T-helper 2 cell treated with Interferon-gamma antibody and Interleukin-4, amounts not matched to agents 5 μg/mL and 100 μg/mL, for 36 hours (primary cell): ENCODE data around the gene GEMIN7.

Experiments
- DNase-seq: peaks from one replicate; pipeline ENCODE4 v3.0.0; 2021; ENCODE audit warnings: low spot score
- H3K27ac Mint-ChIP-seq: one replicate; pipeline ENCODE4 v1.8.0; 2021; ENCODE audit warnings: mild to moderate bottlenecking, mixed read lengths
- H3K27me3 Mint-ChIP-seq: one replicate; pipeline ENCODE4 v1.8.0; 2021; ENCODE audit warnings: low read depth, mixed read lengths
- H3K36me3 Mint-ChIP-seq: one replicate; pipeline ENCODE4 v1.8.0; 2021; ENCODE audit warnings: low read depth, mixed read lengths
- H3K4me1 Mint-ChIP-seq: one replicate; pipeline ENCODE4 v1.8.0; 2021; ENCODE audit warnings: low read depth, mixed read lengths
- H3K4me3 Mint-ChIP-seq: one replicate; pipeline ENCODE4 v1.8.0; 2022; ENCODE audit warnings: mild to moderate bottlenecking, moderate library complexity, mixed read lengths
- H3K9me3 Mint-ChIP-seq: one replicate; pipeline ENCODE4 v1.8.0; 2021; ENCODE audit warnings: mixed read lengths

The GEMIN7 gene

DNA sequence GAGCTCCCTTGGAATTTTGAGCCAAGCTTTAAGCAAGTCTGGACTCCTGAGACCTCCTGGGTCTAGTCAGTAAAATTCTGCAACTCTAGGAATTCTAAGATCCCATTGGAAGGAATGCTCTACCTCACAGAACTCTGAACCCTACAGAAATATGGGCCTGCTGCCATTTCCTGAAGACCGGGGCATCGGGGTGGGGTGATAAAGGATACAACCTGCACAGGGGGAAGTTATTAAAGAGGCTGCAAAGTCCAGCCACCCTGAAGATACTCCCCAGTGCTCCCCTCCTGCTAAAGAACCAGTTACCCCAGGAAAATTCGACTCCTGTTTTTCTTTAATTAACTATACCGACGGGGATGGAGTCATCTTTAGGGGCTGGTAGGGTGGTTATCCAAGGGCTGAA is 11.5 kb downstream of the GEMIN7 start:
- peak overlapping the region; percentile 12 for H3K27ac Mint-ChIP-seq
- peaks cover 33% of the 10 kb centered on the region for H3K36me3 Mint-ChIP-seq
- H3K4me3 Mint-ChIP-seq, result no peak overlapping the region
- H3K4me1 Mint-ChIP-seq, result peaks cover 34% of the 10 kb centered on the region
- no peaks in the 10 kb centered on the region for H3K9me3 Mint-ChIP-seq
- no peaks in the 10 kb centered on the region for H3K27me3 Mint-ChIP-seq
- DNase-seq, result no peak

DNA sequence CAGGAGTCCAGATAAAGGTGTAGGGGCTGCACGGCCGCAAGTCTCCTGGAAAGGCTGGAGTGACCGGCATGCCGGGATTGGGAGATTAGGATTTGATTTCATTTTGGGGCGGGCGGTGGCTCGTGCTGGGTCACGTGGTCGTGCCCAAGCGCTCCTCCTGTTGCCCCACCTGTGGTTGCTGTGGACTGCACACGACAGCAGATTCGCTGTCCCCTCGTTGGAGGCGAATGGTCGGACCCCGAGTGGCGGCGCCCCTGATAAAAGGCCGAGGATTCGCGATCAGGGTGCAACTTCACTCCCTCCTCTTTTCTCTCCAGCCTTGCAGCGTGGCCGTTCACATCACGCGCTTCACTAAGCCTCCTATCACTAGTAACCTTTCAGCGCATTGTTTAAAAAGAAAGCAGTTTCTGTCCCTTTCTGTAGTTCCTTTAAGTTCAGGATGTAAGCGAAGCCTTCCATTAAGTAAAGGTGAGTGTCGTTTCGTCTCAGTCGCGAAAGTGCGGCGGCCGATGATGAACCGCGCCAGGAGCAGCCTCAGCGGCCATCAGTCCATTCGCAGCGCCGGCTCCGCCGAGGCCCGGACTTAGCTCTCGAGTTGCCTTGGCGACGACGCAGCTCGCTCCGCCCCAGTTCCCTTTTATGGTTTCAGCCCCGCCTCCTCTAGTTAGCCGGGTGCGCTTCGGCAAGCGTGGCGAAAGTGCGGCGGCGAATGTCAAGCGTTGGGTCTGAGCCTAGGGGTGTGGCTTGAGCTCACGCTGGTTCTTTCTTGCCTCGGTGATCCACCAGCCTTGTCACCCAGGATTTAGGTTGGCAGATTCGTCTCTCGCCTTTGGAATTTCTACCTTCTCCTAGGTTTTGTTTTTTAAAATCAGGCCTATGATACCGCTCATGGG is 12.2 kb downstream of the GEMIN7 start:
- Mint-ChIP-seq H3K27me3 (no peaks in the 10 kb centered on the region), H3K4me3 (peak overlapping the region; percentile 84), H3K4me1 (peaks cover 37% of the 10 kb centered on the region), H3K36me3 (peaks cover 31% of the 10 kb centered on the region), H3K9me3 (no peaks in the 10 kb centered on the region), H3K27ac (peak overlapping the region; percentile 91)
- peak; percentile 95 for DNase-seq

DNA sequence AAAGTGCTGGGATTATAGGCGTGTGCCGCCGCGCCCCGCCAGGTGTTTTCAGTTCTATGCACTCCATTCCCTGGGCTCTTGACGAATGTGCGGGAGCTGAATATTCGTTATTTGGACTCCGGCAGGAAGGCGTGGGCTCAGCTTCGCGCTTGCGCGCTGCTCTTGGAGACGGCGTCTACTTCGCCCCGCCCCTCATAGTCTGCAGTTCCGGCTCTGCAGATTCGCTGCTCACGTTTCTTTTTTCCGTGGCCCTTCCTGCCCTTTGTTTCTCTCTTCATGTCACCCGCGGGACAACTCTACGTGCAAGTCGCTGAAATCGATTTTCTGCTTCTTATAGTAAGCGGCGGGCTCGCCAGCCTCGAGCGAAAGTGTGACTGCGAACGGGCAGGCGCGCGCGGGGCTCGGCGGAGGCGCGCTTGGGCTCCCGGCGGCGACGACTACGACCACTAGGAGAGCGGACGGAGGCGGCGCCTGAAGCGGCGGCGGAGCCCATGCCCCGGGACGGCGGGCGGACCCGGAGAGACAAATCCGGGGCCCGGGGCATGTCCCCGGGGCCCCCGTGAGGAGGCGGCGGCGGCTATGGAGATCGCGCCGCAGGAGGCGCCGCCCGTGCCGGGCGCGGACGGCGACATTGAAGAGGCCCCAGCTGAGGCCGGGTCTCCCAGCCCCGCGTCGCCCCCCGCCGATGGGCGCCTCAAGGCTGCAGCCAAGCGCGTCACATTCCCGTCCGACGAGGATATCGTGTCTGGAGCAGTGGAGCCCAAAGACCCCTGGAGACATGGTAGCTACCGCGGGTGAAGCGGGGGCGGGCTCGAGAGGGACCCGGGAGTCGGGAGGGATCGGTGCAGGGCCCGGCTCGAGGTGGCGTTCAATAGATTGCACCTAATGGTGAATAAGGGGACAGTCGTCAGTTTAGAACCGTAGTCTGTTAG is 14.0 kb downstream of the GEMIN7 start, which contains the start of gene PPP1R37:
TSS of gene PPP1R37 (plus strand) at position 433 of the 932 bp plus-strand sequence. CDS start at position 580, 147 bp downstream.
- Mint-ChIP-seq H3K4me1 (peaks cover 37% of the 10 kb centered on the region), H3K9me3 (no peaks in the 10 kb centered on the region), H3K27me3 (no peaks in the 10 kb centered on the region), H3K4me3 (peak within 1 kb of the TSS; percentile 84), H3K27ac (peak within 1 kb of the TSS; percentile 91), H3K36me3 (peaks cover 24% of the 10 kb centered on the region)
- peak; percentile 93 for DNase-seq

DNA sequence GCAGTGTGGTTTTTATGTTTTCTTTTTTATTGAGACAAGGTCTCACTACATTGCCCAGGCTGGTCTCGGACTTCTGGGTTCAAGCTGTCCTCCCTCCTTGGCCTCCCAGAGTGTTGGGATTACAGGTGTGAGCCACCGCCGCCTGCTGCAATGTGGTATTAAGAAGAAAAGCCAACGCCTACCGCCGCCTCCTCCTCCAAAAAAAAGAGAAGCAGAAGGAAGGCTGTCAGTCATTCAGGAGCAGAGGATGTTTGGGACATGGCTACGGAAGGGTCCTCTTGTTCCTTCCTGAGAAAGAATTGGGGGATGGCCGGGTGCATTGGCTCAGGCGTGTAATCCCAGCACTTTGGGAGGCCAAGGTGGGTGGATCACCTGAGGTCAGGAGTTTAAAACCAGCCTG is 15.1 kb downstream of the GEMIN7 start:
- peak overlapping the region; percentile 52 for H3K27ac Mint-ChIP-seq
- no peak for DNase-seq
- no peaks in the 10 kb centered on the region for H3K9me3 Mint-ChIP-seq
- H3K36me3 Mint-ChIP-seq, result peaks cover 21% of the 10 kb centered on the region
- H3K4me1 Mint-ChIP-seq, result peaks cover 37% of the 10 kb centered on the region
- no peaks in the 10 kb centered on the region for H3K27me3 Mint-ChIP-seq
- H3K4me3 Mint-ChIP-seq, result peak overlapping the region; percentile 84

DNA sequence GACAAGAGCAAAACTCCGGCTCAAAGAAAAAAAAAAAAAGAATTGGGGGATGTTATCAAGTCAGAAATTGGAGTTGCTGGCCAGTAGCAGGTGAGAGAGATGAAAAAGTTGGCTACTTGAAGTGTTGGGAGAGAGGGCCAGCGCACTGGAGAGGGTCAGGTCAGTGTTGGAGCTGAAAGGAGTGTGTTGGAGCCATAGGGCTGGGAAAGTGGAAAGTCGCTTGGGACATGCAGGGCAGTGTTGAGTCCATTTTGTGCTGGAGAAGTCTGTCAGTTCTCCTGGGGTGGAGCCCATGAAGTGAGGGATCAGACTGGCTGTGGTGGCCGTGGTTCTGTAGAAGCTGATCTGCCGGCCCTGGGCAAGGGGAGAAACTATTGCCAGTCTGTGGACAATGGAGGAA is 15.6 kb downstream of the GEMIN7 start:
- peak overlapping the region; percentile 49 for H3K27ac Mint-ChIP-seq
- H3K4me3 Mint-ChIP-seq, result peak overlapping the region; percentile 84
- DNase-seq, result no peak
- peaks cover 20% of the 10 kb centered on the region for H3K36me3 Mint-ChIP-seq
- no peaks in the 10 kb centered on the region for H3K27me3 Mint-ChIP-seq
- H3K9me3 Mint-ChIP-seq, result no peaks in the 10 kb centered on the region
- peaks cover 40% of the 10 kb centered on the region for H3K4me1 Mint-ChIP-seq

DNA sequence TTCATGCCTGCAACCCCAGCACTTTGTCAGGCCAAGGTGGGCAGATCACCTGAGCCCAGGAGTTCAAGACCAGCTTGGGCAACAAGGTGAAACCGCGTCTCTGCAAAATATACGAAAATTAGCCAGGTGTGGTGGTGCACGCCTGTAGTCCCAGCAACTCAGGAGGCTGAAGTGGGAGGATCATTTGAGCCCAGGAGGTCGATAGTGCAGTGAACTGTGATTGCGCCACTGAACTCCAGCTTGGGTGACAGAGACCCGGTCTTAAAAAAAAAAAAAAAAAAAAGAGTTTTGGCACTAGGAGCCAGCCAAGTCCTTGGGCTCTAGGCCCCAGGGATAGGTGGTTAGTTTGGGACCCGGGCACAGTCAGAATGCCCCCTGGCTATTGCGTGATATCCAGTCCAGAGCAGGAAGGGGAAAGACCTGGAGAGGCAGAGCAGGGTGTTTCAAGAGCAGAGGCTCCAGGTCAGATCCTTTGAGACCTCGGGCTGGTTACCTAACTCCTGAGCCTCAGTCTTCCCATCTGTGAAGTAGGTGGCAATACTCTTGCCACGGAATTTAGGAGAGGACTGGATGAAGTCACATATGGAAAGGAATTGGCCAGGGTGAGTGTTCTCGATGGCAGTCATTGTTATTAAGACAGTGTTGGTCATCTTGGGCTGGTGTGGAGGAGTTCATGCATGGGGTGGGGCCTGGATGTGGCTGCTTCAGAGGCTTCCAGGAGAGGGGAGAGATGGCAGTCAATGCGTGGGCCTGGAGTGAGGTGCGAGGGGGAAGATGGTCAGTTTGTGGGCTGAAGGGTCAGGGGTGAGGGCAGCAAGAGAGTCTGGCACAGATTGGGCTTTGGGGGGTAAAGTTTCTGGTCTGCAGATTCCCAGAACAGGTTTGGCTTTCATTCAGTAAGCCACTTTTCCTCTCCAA is 16.7 kb downstream of the GEMIN7 start:
- Mint-ChIP-seq H3K4me3 (no peak overlapping the region), H3K9me3 (no peaks in the 10 kb centered on the region), H3K27ac (peak overlapping the region; percentile 49), H3K4me1 (peaks cover 40% of the 10 kb centered on the region), H3K27me3 (no peaks in the 10 kb centered on the region), H3K36me3 (peaks cover 14% of the 10 kb centered on the region)
- no peak for DNase-seq

DNA sequence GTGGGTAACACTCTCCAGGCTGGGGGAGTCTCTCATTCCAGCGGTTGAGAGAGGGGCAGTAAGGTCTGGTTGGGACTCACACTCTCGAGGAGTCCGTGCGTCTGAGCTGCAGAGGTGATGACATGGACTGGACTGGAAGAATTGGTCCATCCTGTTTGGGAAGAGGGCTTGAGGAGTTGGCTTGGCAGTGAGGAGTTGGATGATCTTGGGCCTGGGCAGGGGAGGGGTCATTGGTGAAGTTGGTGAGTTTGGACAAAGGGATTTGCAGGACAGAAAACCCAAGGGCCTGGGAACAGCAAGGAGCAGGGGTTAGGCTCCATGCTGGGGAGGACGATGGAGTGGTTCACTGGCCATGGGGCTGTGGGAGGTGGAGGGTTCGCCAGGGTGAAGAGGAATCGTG is 17.6 kb downstream of the GEMIN7 start:
- Mint-ChIP-seq H3K36me3 (peaks cover 7% of the 10 kb centered on the region), H3K9me3 (no peaks in the 10 kb centered on the region), H3K4me1 (peaks cover 32% of the 10 kb centered on the region), H3K27me3 (no peaks in the 10 kb centered on the region), H3K27ac (no peak overlapping the region), H3K4me3 (no peak overlapping the region)
- no peak for DNase-seq

DNA sequence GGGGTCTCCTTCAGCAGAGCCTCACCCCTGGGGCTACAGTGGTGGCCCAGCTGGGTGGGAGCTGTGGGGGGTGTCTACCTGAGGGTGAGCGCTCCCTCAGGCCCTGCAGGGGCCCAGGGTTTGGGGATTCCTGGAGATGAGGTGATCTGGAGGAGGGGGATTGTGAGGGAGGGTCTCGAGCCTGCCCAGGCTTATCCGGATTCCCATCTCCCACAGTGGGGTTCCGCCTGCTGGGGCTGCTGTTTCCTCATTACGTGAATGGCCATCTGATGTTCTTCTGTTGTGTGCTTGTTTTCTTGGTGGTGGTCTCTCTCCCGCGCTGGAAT is 18.4 kb downstream of the GEMIN7 start:
- DNase-seq, result no peak
- no peaks in the 10 kb centered on the region for H3K27me3 Mint-ChIP-seq
- no peak overlapping the region for H3K4me3 Mint-ChIP-seq
- peaks cover 5% of the 10 kb centered on the region for H3K36me3 Mint-ChIP-seq
- H3K27ac Mint-ChIP-seq, result no peak overlapping the region
- H3K4me1 Mint-ChIP-seq, result peaks cover 29% of the 10 kb centered on the region
- H3K9me3 Mint-ChIP-seq, result no peaks in the 10 kb centered on the region

DNA sequence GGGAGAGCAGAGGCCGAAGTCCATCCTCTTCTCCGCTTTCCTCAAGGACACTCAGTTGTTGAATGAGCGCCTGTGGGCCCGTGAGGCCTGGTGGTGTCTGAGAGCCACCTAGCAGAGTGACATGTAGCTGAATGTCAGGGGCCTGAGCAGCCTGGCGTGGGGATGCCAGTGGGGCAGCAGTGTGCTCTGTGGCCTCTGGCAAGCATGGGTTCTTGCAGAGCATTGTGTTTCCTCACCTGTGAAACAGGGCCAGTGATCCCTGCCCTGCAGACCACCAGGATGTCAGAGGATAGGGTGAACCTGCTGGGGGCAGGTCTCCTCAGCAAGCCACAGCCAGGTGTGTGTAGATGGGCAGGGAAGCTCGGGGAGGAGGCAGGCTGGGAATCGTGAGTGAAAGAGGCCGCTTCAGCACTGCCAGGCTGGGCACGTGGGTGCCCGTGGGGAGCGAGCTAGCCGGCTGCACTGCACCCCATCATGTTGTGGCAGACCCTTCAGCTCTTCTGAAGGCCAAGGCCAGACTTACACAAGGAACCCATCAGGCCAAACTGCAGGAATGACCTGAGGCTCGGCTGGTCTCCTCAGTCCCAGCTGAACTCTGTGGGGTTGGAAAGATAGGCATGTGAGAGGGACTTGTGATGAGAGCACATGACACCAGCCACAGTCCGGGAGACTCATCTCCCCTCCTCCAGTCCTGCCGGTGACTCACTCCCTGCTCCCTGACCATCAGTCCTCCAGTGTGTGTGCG is 18.9 kb downstream of the GEMIN7 start:
- DNase-seq, result no peak
- Mint-ChIP-seq H3K27ac (no peak overlapping the region), H3K9me3 (no peaks in the 10 kb centered on the region), H3K36me3 (peaks cover 5% of the 10 kb centered on the region), H3K27me3 (no peaks in the 10 kb centered on the region), H3K4me1 (peaks cover 30% of the 10 kb centered on the region), H3K4me3 (no peak overlapping the region)

DNA sequence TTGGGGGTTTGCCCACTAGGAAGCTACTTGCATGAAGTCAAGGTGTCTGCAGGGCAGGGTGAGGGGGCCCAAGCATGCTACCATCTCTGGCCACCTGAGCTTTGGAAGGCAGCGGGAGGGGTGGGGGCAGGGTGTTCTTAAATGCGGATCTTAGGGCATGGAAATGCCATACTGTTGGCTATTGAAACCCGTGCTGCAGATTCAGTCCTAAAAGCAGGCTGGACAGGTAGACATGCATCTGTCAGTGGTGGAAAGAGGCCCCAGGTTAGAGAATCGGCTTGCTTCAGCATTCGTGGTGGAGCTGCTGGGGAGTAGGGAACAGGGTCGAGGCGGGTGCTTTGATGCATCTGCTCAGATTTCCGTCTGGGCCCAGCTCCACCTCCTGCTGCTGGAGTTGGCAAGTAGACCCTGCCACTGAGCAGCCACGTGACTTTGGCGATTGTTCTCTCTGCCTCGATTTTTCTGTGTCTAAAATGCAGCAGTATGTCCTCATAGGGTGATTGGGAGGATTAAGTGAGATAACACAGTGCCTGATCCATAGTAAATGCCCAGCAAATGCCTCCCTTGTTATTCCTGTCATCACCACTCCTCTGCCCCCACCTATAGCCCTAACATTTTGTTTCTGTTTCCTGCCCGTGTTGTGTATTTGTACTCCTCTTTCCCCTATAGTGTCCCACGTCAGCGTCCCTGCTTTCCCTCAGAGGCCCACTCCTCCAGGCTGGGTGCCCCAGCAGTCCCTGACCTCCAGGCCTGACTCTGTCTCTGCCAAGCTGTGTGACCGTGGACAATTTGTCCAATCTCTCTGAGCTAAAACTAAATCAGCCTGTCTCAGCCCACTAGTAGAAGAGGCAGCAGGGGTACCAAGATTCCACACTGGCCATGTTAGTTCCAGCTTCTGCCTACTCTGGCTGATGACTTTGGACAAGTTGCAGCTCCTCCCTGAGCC is 19.7 kb downstream of the GEMIN7 start:
- Mint-ChIP-seq H3K27me3 (no peaks in the 10 kb centered on the region), H3K36me3 (peaks cover 1% of the 10 kb centered on the region), H3K4me3 (no peak overlapping the region), H3K27ac (no peak overlapping the region), H3K9me3 (no peaks in the 10 kb centered on the region), H3K4me1 (peaks cover 30% of the 10 kb centered on the region)
- no peak for DNase-seq

DNA sequence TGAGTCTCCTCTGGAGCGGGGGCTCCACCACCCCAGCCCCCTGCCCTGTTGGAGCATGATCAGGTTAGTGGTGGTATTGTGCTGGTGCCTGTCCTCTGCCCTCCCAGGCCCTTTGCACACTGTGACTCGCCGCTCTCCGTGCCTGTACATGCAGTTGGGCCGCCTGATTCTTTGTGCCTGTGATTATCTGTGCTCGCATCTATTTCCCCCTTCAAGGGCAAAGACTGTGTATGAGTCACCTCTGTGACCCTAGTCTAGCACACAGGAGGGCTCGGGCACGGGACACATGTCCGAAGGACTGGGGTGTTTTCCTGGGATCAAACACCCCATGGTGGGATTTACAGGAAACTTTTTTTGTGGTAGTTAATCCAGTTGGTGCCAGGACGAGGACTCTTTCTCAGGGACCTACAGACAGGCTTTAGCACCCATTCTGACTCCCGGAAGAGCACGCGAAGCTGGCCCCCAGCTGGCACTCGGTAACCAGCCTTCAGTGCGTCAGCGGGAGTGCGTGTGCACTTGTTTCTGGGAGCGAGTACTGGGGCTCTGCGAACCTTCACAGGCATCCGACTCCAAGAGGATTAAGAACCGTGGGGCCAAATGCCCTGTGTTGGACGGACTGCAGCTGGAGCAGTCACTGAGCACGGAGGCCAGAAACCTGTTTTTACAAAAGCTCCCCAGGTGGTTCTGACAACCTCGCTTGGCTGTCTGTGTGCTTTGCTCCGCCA is 20.6 kb downstream of the GEMIN7 start:
- no peak overlapping the region for H3K27ac Mint-ChIP-seq
- no peaks in the 10 kb centered on the region for H3K36me3 Mint-ChIP-seq

DNA sequence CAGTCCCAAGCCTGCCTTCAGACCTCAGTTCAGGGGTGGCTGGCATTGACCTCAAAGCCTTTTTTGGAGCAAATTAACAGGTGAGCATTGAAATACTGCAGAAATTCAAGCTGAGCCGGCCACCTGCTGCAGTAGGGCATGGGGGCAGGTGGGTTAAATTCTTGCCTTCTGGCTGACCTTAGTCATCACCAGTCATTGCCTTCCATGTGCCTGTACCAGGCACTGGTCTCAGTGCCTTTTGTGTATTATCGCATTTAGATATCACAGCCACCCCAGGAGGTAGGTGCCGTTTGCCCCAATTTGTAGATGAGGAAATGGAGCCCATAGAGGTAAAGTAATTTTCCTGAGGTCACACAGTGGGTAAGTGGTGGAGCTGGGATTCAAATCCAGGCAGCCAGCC is 21.1 kb downstream of the GEMIN7 start:
- Mint-ChIP-seq H3K27ac (no peak overlapping the region), H3K4me3 (no peak overlapping the region), H3K4me1 (peaks cover 30% of the 10 kb centered on the region), H3K9me3 (no peaks in the 10 kb centered on the region), H3K27me3 (no peaks in the 10 kb centered on the region), H3K36me3 (no peaks in the 10 kb centered on the region)
- no peak for DNase-seq

More for the DNA sequence above, 20.6 kb downstream of the GEMIN7 start:
- no peaks in the 10 kb centered on the region for H3K9me3 Mint-ChIP-seq
- DNase-seq, result no peak
- peaks cover 30% of the 10 kb centered on the region for H3K4me1 Mint-ChIP-seq
- no peaks in the 10 kb centered on the region for H3K27me3 Mint-ChIP-seq
- no peak overlapping the region for H3K4me3 Mint-ChIP-seq
